SK-N-SH (cell line): ENCODE results near the gene PRM1.

ENCODE experiments used
- CTCF ChIP-seq: fragments of 200-600 bp; sonication (generic); IDR thresholded peaks from 2 replicates; pipeline ENCODE4 v1.6.1; 2017; ENCODE audit warnings: antibody characterized with exemption, mild to moderate bottlenecking, moderate library complexity
- EZH2phosphoT487 ChIP-seq: fragments of 200-600 bp; sonication (generic); IDR thresholded peaks from 2 replicates; pipeline ENCODE4 v1.6.1; 2017; ENCODE audit warnings: low read depth, mixed run types, mild to moderate bottlenecking, antibody characterized with exemption, moderate library complexity, borderline replicate concordance
- JUND ChIP-seq: IDR thresholded peaks from 2 replicates; pipeline ENCODE4 v1.4.0; 2012
- MAX ChIP-seq: IDR thresholded peaks from 2 replicates; pipeline ENCODE4 v1.4.0; 2012; ENCODE audit warnings: low read depth
- RAD21 ChIP-seq: IDR thresholded peaks from 2 replicates; pipeline ENCODE4 v1.6.1; 2012; ENCODE audit warnings: mild to moderate bottlenecking, low read length
- RFX5 ChIP-seq: IDR thresholded peaks from 2 replicates; pipeline ENCODE4 v1.6.1; 2012; ENCODE audit warnings: mild to moderate bottlenecking, improper control_type of control experiment, low read length
- SIN3A ChIP-seq: IDR thresholded peaks from 2 replicates; pipeline ENCODE4 v1.6.1; 2012; ENCODE audit warnings: low read depth, mild to moderate bottlenecking, low read length, moderate library complexity, borderline replicate concordance
- SMC3 ChIP-seq: IDR thresholded peaks from 2 replicates; pipeline ENCODE4 v1.6.1; 2012; ENCODE audit warnings: low read depth, low read length, improper control_type of control experiment
- TAF1 ChIP-seq: IDR thresholded peaks from 2 replicates; pipeline ENCODE4 v1.6.1; 2012; ENCODE audit warnings: low read depth, mild to moderate bottlenecking, low read length, moderate library complexity, borderline replicate concordance
- USF1 ChIP-seq: IDR thresholded peaks from 2 replicates; pipeline ENCODE4 v1.4.0; 2012; ENCODE audit warnings: low read depth, borderline replicate concordance
- YY1 ChIP-seq: IDR thresholded peaks from 2 replicates; pipeline ENCODE4 v1.4.0; 2012; ENCODE audit warnings: low read depth, mild to moderate bottlenecking

- TF ChIP-seq CTCF (no peak), TAF1 (no peak), MAX (no peak), SIN3A (no peak), YY1 (no peak), SMC3 (no peak), RAD21 (no peak), JUND (no peak), EZH2phosphoT487 (no peak), USF1 (no peak), RFX5 (no peak)
Observed at GRCh38 chr16:11232852-11233726, 48.0 kb downstream of the PRM1 start.
